Nephron (organoid): Measurements from ENCODE around the gene ZNF318.
"Not testable (repeated sequence)": the region's sequence is repeated elsewhere in the genome, so short reads cannot be mapped to it uniquely, and the experiment has no call there.

Experiments
- H3K27ac Mint-ChIP-seq, 3 experiments: 2 replicates each; pipeline ENCODE4 v1.8.0; 2020; ENCODE audit warnings: mixed read lengths in 3 of 3, mild to moderate bottlenecking in 2 of 3, moderate library complexity in 1 of 3
- H3K27me3 Mint-ChIP-seq: 2 replicates; pipeline ENCODE4 v1.8.0; 2021; ENCODE audit warnings: low read depth, mild to moderate bottlenecking, moderate library complexity, mixed read lengths
- H3K36me3 Mint-ChIP-seq: 2 replicates; pipeline ENCODE4 v1.8.0; 2020; ENCODE audit warnings: low read depth, mixed read lengths
- H3K4me1 Mint-ChIP-seq: 2 replicates; pipeline ENCODE4 v1.8.0; 2020; ENCODE audit warnings: mixed read lengths
- H3K4me3 Mint-ChIP-seq, 3 experiments: 2 replicates each; pipeline ENCODE4 v1.8.0; 2020; ENCODE audit warnings: mild to moderate bottlenecking in 3 of 3, mixed read lengths in 3 of 3, moderate library complexity in 2 of 3
- H3K9me3 Mint-ChIP-seq: 2 replicates; pipeline ENCODE4 v1.8.0; 2020; ENCODE audit warnings: mixed read lengths
- TF ChIP-seq, protein P1 (sequence below), 3 experiments: fragments of 200-600 bp; sonication (generic); IDR thresholded peaks; one replicate each; pipeline ENCODE4 v1.5.0; 2021; ENCODE audit warnings: antibody characterized with exemption in 3 of 3; ENCODE audit not compliant: unreplicated experiment in 3 of 3

The ZNF318 gene

DNA sequence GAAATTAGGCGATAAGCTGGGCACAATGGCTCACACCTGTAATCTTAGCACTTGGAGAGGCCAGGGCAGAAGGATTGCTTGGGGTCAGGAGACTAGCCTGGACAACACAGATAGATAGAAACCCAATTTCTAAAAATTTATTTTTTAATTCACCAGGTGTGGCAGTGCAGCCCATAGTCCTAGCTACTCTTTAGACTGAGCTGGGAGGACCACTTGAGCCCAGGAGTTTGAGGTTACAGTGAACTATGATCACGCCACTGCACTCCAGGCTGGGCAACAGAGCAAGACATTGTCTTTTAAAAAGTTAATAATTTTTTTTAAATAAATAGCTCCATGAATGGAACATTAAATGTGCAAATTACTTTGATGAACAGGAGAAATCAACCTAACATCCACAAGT is 8.2 kb downstream of the ZNF318 start:
- no peak overlapping the region for H3K4me3 Mint-ChIP-seq
- TF ChIP-seq, protein P1, sequence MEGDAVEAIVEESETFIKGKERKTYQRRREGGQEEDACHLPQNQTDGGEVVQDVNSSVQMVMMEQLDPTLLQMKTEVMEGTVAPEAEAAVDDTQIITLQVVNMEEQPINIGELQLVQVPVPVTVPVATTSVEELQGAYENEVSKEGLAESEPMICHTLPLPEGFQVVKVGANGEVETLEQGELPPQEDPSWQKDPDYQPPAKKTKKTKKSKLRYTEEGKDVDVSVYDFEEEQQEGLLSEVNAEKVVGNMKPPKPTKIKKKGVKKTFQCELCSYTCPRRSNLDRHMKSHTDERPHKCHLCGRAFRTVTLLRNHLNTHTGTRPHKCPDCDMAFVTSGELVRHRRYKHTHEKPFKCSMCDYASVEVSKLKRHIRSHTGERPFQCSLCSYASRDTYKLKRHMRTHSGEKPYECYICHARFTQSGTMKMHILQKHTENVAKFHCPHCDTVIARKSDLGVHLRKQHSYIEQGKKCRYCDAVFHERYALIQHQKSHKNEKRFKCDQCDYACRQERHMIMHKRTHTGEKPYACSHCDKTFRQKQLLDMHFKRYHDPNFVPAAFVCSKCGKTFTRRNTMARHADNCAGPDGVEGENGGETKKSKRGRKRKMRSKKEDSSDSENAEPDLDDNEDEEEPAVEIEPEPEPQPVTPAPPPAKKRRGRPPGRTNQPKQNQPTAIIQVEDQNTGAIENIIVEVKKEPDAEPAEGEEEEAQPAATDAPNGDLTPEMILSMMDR (IDR thresholded peaks at IDR 0.05; ENCODE audit: unreplicated experiment in 3 of 3), result no peak
- no peaks in the 10 kb centered on the region for H3K9me3 Mint-ChIP-seq
- no peaks in the 10 kb centered on the region for H3K27me3 Mint-ChIP-seq
- H3K36me3 Mint-ChIP-seq, result peaks cover 68% of the 10 kb centered on the region
- H3K27ac Mint-ChIP-seq, result no peak overlapping the region
- peaks cover 5% of the 10 kb centered on the region for H3K4me1 Mint-ChIP-seq

DNA sequence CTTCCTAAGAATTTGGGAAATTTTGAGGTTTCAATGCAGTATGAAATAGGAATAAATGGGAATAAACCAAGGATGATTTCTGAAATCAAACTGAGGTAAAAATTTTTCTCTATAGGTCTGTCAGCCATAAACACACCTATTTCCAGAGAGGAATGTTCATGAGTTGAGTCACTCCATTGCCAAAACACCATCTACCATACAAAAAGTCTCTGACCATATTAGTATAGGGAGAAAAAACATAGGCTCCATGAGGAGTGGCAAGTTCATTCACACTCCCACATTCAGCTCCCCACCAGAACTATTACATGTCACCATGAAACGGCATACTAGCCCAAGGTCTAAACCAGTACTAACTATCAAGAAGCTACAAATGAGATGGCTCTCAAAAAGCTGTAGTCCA is 9.6 kb downstream of the ZNF318 start:
- no peak overlapping the region for H3K4me3 Mint-ChIP-seq
- H3K9me3 Mint-ChIP-seq, result no peaks in the 10 kb centered on the region
- H3K36me3 Mint-ChIP-seq, result peaks cover 67% of the 10 kb centered on the region
- H3K27me3 Mint-ChIP-seq, result no peaks in the 10 kb centered on the region
- H3K27ac Mint-ChIP-seq, result no peak overlapping the region
- H3K4me1 Mint-ChIP-seq, result no peaks in the 10 kb centered on the region
- TF ChIP-seq, protein P1 (IDR thresholded peaks at IDR 0.05; ENCODE audit: unreplicated experiment in 3 of 3), result no peak

DNA sequence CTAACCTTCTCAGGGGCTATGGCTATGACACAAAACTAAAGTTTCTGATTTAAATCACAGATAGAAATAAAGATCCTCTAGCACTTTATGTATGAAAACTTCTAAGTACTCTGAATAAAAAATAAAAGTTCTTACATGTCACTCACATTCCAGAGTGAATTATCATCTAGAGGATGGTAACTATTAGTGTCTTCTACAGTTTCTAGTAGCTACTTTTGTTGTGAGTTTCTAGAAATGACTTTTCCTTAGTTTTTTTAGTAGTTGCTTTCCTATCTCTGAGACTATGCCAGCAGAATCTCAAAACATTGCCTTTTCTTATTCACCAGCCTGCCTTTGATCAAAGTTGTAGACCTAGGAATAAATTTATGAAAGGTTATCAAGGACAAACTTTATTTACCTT is 10.1 kb downstream of the ZNF318 start:
- H3K9me3 Mint-ChIP-seq, result no peaks in the 10 kb centered on the region
- H3K27me3 Mint-ChIP-seq, result no peaks in the 10 kb centered on the region
- peaks cover 67% of the 10 kb centered on the region for H3K36me3 Mint-ChIP-seq
- TF ChIP-seq, protein P1 (IDR thresholded peaks at IDR 0.05; ENCODE audit: unreplicated experiment in 3 of 3), result no peak
- H3K27ac Mint-ChIP-seq, result no peak overlapping the region
- no peak overlapping the region for H3K4me3 Mint-ChIP-seq
- no peaks in the 10 kb centered on the region for H3K4me1 Mint-ChIP-seq

DNA sequence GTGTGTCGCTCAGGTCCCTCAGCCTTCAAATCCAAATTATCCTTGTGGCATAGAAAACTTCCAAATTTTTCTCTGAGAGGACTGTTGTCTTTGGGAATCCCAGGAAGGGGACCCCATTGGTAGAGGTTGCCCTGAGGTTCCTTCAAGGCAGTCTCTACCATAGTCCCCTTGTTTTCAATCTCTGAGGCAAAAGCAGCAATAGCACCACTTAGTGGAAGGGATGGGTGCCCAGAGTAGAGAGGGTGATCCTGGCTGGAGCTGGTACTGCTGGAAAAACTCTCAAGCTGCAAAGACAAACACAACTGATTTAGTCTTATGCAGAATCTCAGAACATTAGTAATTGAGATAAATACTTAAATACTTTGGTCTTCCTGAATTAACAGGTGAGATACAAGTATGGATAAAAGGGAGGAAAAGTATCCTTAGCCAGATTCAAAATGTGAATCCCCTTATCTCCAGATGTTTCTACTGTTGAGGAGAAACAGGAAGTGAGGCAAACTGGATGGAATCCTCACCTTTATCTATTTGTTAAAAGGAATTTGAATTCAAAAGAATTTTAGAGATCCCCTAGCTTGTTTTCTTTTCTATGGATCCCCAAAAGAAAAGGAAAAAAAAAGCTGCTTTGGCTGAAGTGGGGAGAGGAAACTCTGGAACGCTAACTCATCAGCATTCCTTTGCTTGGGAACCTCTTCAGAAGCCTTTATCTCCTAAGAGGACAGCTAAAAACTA is 13.4 kb downstream of the ZNF318 start:
- Mint-ChIP-seq H3K27me3 (no peaks in the 10 kb centered on the region), H3K36me3 (peaks cover 70% of the 10 kb centered on the region)

DNA sequence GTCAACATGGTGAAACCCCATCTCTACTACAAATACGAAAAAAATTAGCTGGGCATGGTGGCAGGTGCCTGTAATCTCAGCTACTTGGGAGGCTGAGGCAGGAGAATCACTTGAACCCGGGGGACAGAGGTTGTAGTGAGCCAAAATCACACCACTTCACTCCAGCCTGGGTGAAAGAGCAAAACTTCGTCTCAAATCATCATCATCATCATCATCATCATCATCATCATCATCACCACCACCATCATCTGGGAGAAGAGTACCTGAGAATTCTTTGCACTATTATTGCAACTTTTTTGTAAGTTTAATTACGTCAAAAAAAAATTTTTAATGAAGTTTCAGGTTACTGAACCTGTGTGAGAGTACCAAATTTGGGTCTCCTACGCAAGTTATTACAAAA is 17.5 kb downstream of the ZNF318 start:
- H3K36me3 Mint-ChIP-seq, result peaks cover 49% of the 10 kb centered on the region
- H3K4me1 Mint-ChIP-seq, H3K27me3 Mint-ChIP-seq, H3K27ac Mint-ChIP-seq, H3K4me3 Mint-ChIP-seq, H3K9me3 Mint-ChIP-seq: not testable (repeated sequence)

More for the DNA sequence above, 13.4 kb downstream of the ZNF318 start:
- Mint-ChIP-seq H3K27ac (no peak overlapping the region), H3K4me1 (no peaks in the 10 kb centered on the region), H3K9me3 (no peaks in the 10 kb centered on the region), H3K4me3 (no peak overlapping the region)
- TF ChIP-seq, protein P1 (IDR thresholded peaks at IDR 0.05; ENCODE audit: unreplicated experiment in 3 of 3), result peak in 2 of 3 experiments; percentile 11 to 26

DNA sequence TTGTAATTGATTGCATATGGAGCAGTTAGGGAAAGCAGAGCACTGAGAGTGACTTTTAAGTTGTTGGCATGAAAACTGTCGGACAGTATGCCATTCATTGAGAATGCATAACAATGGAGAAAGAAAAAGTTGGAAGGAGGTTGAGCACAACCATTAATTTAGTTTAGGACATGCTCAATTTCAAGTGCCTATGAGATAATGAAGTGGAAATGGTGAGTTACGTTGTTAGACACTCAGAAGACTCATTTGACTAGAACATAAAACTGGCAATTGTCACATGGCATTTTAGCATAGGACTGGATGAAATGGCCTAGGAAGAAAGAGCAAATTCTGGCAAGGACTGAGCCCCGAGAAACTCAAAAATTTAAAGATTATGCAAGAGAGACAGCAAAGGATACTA is 22.0 kb downstream of the ZNF318 start:
- H3K36me3 Mint-ChIP-seq, result peaks cover 42% of the 10 kb centered on the region
- H3K4me3 Mint-ChIP-seq, result no peak overlapping the region
- no peaks in the 10 kb centered on the region for H3K27me3 Mint-ChIP-seq
- H3K9me3 Mint-ChIP-seq, result no peaks in the 10 kb centered on the region
- H3K27ac Mint-ChIP-seq, result no peak overlapping the region
- H3K4me1 Mint-ChIP-seq, result no peaks in the 10 kb centered on the region
- TF ChIP-seq, protein P1 (IDR thresholded peaks at IDR 0.05; ENCODE audit: unreplicated experiment in 3 of 3), result no peak
